KMS-11 (cell line): ENCODE data around the gene PDCD1.

Source experiments
- H2AFZ ChIP-seq: fragments of 200-600 bp; sonication (generic); 2 replicates; pipeline ENCODE4 v1.6.1; 2016; ENCODE audit warnings: antibody characterized with exemption, mixed run types, low read depth
- H3K27ac ChIP-seq: fragments of 200-600 bp; sonication (generic); 2 replicates; pipeline ENCODE4 v1.6.1; 2016; ENCODE audit warnings: mild to moderate bottlenecking, mixed run types
- H3K27me3 ChIP-seq: fragments of 200-600 bp; sonication (generic); 2 replicates; pipeline ENCODE4 v1.6.1; 2017; ENCODE audit warnings: mild to moderate bottlenecking, low read depth, mixed run types, moderate library complexity; ENCODE audit not compliant: insufficient read depth
- H3K36me3 ChIP-seq: fragments of 200-600 bp; sonication (generic); 2 replicates; pipeline ENCODE4 v1.6.1; 2017; ENCODE audit warnings: mild to moderate bottlenecking, mixed run types; ENCODE audit not compliant: insufficient read depth
- H3K4me1 ChIP-seq: fragments of 200-600 bp; sonication (generic); 2 replicates; pipeline ENCODE4 v1.6.1; 2016; ENCODE audit warnings: mild to moderate bottlenecking, low read depth, mixed run types; ENCODE audit not compliant: poor library complexity, severe bottlenecking
- H3K4me2 ChIP-seq: fragments of 200-600 bp; sonication (generic); 2 replicates; pipeline ENCODE4 v1.7.0; 2016; ENCODE audit warnings: mild to moderate bottlenecking, mixed run types
- H3K4me3 ChIP-seq: fragments of 200-600 bp; sonication (generic); IDR thresholded peaks from 2 replicates; pipeline ENCODE4 v1.6.1; 2017; ENCODE audit warnings: low read depth, low read length, mixed read lengths; ENCODE audit not compliant: insufficient read depth
- H3K79me2 ChIP-seq: fragments of 200-600 bp; sonication (generic); 2 replicates; pipeline ENCODE4 v1.6.1; 2016; ENCODE audit warnings: low read depth, mixed run types; ENCODE audit not compliant: insufficient read depth
- H3K9ac ChIP-seq: fragments of 200-600 bp; sonication (generic); 2 replicates; pipeline ENCODE4 v1.6.1; 2016; ENCODE audit warnings: mild to moderate bottlenecking, mixed run types
- H4K20me1 ChIP-seq: fragments of 200-600 bp; sonication (generic); 2 replicates; pipeline ENCODE4 v1.6.1; 2016; ENCODE audit warnings: mild to moderate bottlenecking, mixed run types; ENCODE audit not compliant: insufficient read depth
- CTCF ChIP-seq: fragments of 200-600 bp; sonication (generic); conservative IDR thresholded peaks from 2 replicates; pipeline ENCODE4 v1.6.1; 2017; ENCODE audit warnings: low read depth, mild to moderate bottlenecking, antibody characterized with exemption, low read length, moderate library complexity, mixed read lengths

Gene PDCD1

GRCh38 chr2:241887806-241888522 is 29.3 kb upstream of the PDCD1 start:
- Histone ChIP-seq H3K4me2 (no peak overlapping the region), H3K27ac (no peak overlapping the region), H3K4me1 (peaks cover 4% of the 10 kb centered on the region), H3K9ac (no peak overlapping the region), H3K4me3 (no peak overlapping the region), H2AFZ (no peak overlapping the region), H3K36me3 (no peaks in the 10 kb centered on the region), H4K20me1 (no peaks in the 10 kb centered on the region), H3K79me2 (no peaks in the 10 kb centered on the region), H3K27me3 (no peaks in the 10 kb centered on the region)
- no peak for TF ChIP-seq CTCF

GRCh38 chr2:241886840-241887447 is 28.2 kb upstream of the PDCD1 start:
- H3K27me3 ChIP-seq, result no peaks in the 10 kb centered on the region
- H2AFZ ChIP-seq, result no peak overlapping the region
- H3K27ac ChIP-seq, result no peak overlapping the region
- H4K20me1 ChIP-seq, result no peaks in the 10 kb centered on the region
- no peak overlapping the region for H3K4me3 ChIP-seq
- H3K4me1 ChIP-seq, result peaks cover 10% of the 10 kb centered on the region
- H3K36me3 ChIP-seq, result no peaks in the 10 kb centered on the region
- TF ChIP-seq CTCF, result no peak
- H3K79me2 ChIP-seq, result no peaks in the 10 kb centered on the region
- no peak overlapping the region for H3K4me2 ChIP-seq
- H3K9ac ChIP-seq, result no peak overlapping the region

- no peak overlapping the region for H3K4me2 ChIP-seq
- no peak for TF ChIP-seq CTCF
- no peak overlapping the region for H3K4me3 ChIP-seq
- no peak overlapping the region for H3K9ac ChIP-seq
- no peaks in the 10 kb centered on the region for H3K79me2 ChIP-seq
- H2AFZ ChIP-seq, result no peak overlapping the region
- H3K4me1 ChIP-seq, result peaks cover 10% of the 10 kb centered on the region
- no peak overlapping the region for H3K27ac ChIP-seq
- no peaks in the 10 kb centered on the region for H3K27me3 ChIP-seq
- H4K20me1 ChIP-seq, result no peaks in the 10 kb centered on the region
- no peaks in the 10 kb centered on the region for H3K36me3 ChIP-seq
Observed at GRCh38 chr2:241885946-241886643, 27.4 kb upstream of the PDCD1 start.

GRCh38 chr2:241885291-241885945 is 26.7 kb upstream of the PDCD1 start:
- H2AFZ ChIP-seq, result no peak overlapping the region
- no peak for TF ChIP-seq CTCF
- no peak overlapping the region for H3K27ac ChIP-seq

More at GRCh38 chr2:241885291-241885945, 26.7 kb upstream of the PDCD1 start:
- H3K4me3 ChIP-seq, result no peak overlapping the region
- no peaks in the 10 kb centered on the region for H4K20me1 ChIP-seq
- H3K36me3 ChIP-seq, result no peaks in the 10 kb centered on the region
- no peak overlapping the region for H3K9ac ChIP-seq
- peaks cover 15% of the 10 kb centered on the region for H3K4me1 ChIP-seq
- no peaks in the 10 kb centered on the region for H3K79me2 ChIP-seq
- H3K27me3 ChIP-seq, result no peaks in the 10 kb centered on the region
- H3K4me2 ChIP-seq, result no peak overlapping the region
